CD14-positive monocyte (primary cell): ENCODE measurements around the gene PANK4. TPM values are rescaled to one million over a fixed set of nuclear protein-coding genes. Genes with fewer than 3 reads are reported as not detected.
"Not testable (repeated sequence)": the region's sequence is repeated elsewhere in the genome, so short reads cannot be mapped to it uniquely, and the experiment has no call there.

Source experiments
- DNase-seq, 3 donors: peaks; one replicate each; pipeline ENCODE4 v3.0.0-alpha.2; 2011 to 2022
- H2AFZ ChIP-seq: 2 replicates; pipeline ENCODE4 v1.6.0; 2012; ENCODE audit warnings: mild to moderate bottlenecking, low read depth, low read length, inconsistent platforms; ENCODE audit not compliant: insufficient read depth, poor library complexity, severe bottlenecking
- H3K27ac ChIP-seq, 2 donors: 1 replicate in 1 of 2; 2 replicates in 1 of 2; pipeline ENCODE4 v1.5.1; 2012 to 2013; ENCODE audit warnings: low read length in 2 of 2, control low read depth in 1 of 2, inconsistent platforms in 1 of 2, low read depth in 1 of 2, mild to moderate bottlenecking in 1 of 2
- H3K27me3 ChIP-seq, 2 donors: one replicate each; pipeline versions ENCODE4 v1.6.0 to v1.6.1; 2011 to 2013; ENCODE audit warnings: low read length in 2 of 2; ENCODE audit not compliant: control insufficient read depth in 2 of 2, insufficient read depth in 2 of 2
- H3K36me3 ChIP-seq, 2 donors: replicated peaks in 1 of 2; 1 replicate in 1 of 2; 2 replicates in 1 of 2; pipeline versions ENCODE4 v1.5.1 to v1.6.1; 2012 to 2013; ENCODE audit warnings: low read length in 2 of 2, control low read depth in 1 of 2, inconsistent platforms in 1 of 2, mild to moderate bottlenecking in 1 of 2; ENCODE audit not compliant: insufficient read depth in 2 of 2, control insufficient read depth in 1 of 2
- H3K4me1 ChIP-seq, 2 donors: 1 replicate in 1 of 2; 2 replicates in 1 of 2; pipeline versions ENCODE4 v1.5.1 to v1.6.1; 2012 to 2013; ENCODE audit warnings: low read length in 2 of 2, control low read depth in 1 of 2, inconsistent platforms in 1 of 2, mild to moderate bottlenecking in 1 of 2, moderate library complexity in 1 of 2; ENCODE audit not compliant: insufficient read depth in 2 of 2, control insufficient read depth in 1 of 2
- H3K4me2 ChIP-seq: replicated peaks from 2 replicates; pipeline ENCODE3; 2012; ENCODE audit warnings: low read length, moderate library complexity, mild to moderate bottlenecking; ENCODE audit not compliant: poor library complexity, severe bottlenecking; ENCODE audit errors: extremely low read depth
- H3K4me3 ChIP-seq, 3 experiments: fragments of 200-600 bp in 1 of 3; sonication (generic) in 1 of 3; replicated peaks in 1 of 3; 1 replicate in 2 of 3; 2 replicates in 1 of 3; pipeline ENCODE4 v1.5.1; 2011 to 2013; ENCODE audit warnings: low read length in 3 of 3, mild to moderate bottlenecking in 3 of 3, control low read depth in 2 of 3, low read depth in 2 of 3, inconsistent platforms in 1 of 3, moderate library complexity in 1 of 3
- H3K79me2 ChIP-seq: 2 replicates; pipeline ENCODE4 v1.6.0; 2012; ENCODE audit warnings: mild to moderate bottlenecking, control low read depth, inconsistent platforms, low read length, moderate library complexity; ENCODE audit not compliant: insufficient read depth
- H3K9ac ChIP-seq: 2 replicates; pipeline ENCODE4 v1.6.0; 2017; ENCODE audit warnings: low read length, mild to moderate bottlenecking; ENCODE audit not compliant: insufficient read depth, poor library complexity, severe bottlenecking
- H3K9me3 ChIP-seq, 2 donors: replicated peaks in 1 of 2; 1 replicate in 1 of 2; 2 replicates in 1 of 2; pipeline versions ENCODE4 v1.5.1 to v1.6.1; 2012 to 2013; ENCODE audit warnings: low read length in 2 of 2, control low read depth in 1 of 2; ENCODE audit not compliant: control insufficient read depth in 1 of 2, insufficient read depth in 1 of 2
- H4K20me1 ChIP-seq: 2 replicates; pipeline ENCODE4 v1.6.0; 2012; ENCODE audit warnings: mild to moderate bottlenecking, low read length, control low read depth, moderate library complexity; ENCODE audit not compliant: insufficient read depth
- H3K27ac Mint-ChIP-seq, 7 donors: one replicate each; pipeline ENCODE4 v1.8.0; 2020; ENCODE audit warnings: mild to moderate bottlenecking in 7 of 7, mixed read lengths in 7 of 7, moderate library complexity in 6 of 7, inconsistent platforms in 2 of 7
- H3K27me3 Mint-ChIP-seq, 3 donors: one replicate each; pipeline ENCODE4 v1.8.0; 2021 to 2022; ENCODE audit warnings: low read depth in 3 of 3, mild to moderate bottlenecking in 3 of 3, mixed read lengths in 3 of 3, moderate library complexity in 3 of 3, inconsistent platforms in 1 of 3
- H3K36me3 Mint-ChIP-seq, 2 donors: one replicate each; pipeline ENCODE4 v1.8.0; 2020; ENCODE audit warnings: mixed read lengths in 2 of 2, inconsistent platforms in 1 of 2, mild to moderate bottlenecking in 1 of 2
- H3K4me1 Mint-ChIP-seq: one replicate; pipeline ENCODE4 v1.8.0; 2020; ENCODE audit warnings: mild to moderate bottlenecking, mixed read lengths
- H3K4me3 Mint-ChIP-seq, 2 donors: one replicate each; pipeline ENCODE4 v1.8.0; 2020; ENCODE audit warnings: mild to moderate bottlenecking in 2 of 2, mixed read lengths in 2 of 2, moderate library complexity in 1 of 2
- H3K9me3 Mint-ChIP-seq, 7 donors: one replicate each; pipeline ENCODE4 v1.8.0; 2020 to 2022; ENCODE audit warnings: mixed read lengths in 7 of 7, mild to moderate bottlenecking in 6 of 7, moderate library complexity in 6 of 7, inconsistent platforms in 2 of 7
- CTCF ChIP-seq: fragments of 200-600 bp; IDR thresholded peaks from one replicate; pipeline ENCODE4 v1.8.0; 2022; ENCODE audit warnings: antibody characterized with exemption, mild to moderate bottlenecking
- WGBS: methylation state at CpG from one replicate; pipeline ENCODE4 v1.1.5; 2013; ENCODE audit warnings: missing lambda C conversion rate; ENCODE audit not compliant: insufficient coverage; 5-methylcytosine and 5-hydroxymethylcytosine counted together
- intact Hi-C, 2 donors: fragments of 100-400 bp; cut with micrococcal nuclease; formaldehyde crosslinking; loops; one replicate each; pipeline versions ENCODE4 v1.15.0 to v1.15.1; 2023
- polyA plus RNA-seq, 3 donors: library from polyadenylated mRNA; depleted of rRNA in 1 of 3; unstranded in 2 of 3; stranded (reverse) in 1 of 3; fragments of 300-500 nt in 2 of 3; fragments of >200 nt in 1 of 3; fragmentation: Illumina TruSeq in 2 of 3; gene quantifications; 1 replicate in 2 of 3; 2 replicates in 1 of 3; pipeline ENCODE4 v1.2.3, GENCODE V29; 2012 to 2021

The PANK4 gene
- polyA plus RNA-seq, 3 donors: 11.9 to 30.2 (median 13.7) TPM

- Mint-ChIP-seq H3K9me3 (peaks cover 0 to 3% (median 0%) of the 10 kb centered on the region in 7 donors), H3K4me1 (peaks cover 36% of the 10 kb centered on the region), H3K4me3 (no peak overlapping the region), H3K27ac (no peak overlapping the region), H3K27me3 (peaks cover 9 to 13% (median 11%) of the 10 kb centered on the region in 3 donors), H3K36me3 (peaks cover 0 to 1% of the 10 kb centered on the region in 2 donors)
- H3K36me3 ChIP-seq: no peaks in the 10 kb centered on the region
- WGBS: 97% methylated on average over 17 of the region's 26 CpGs
- H3K9me3 ChIP-seq: no peaks in the 10 kb centered on the region
- DNase-seq: no peak
- no peak overlapping the region for H3K4me3 ChIP-seq
- H3K27ac ChIP-seq: no peak overlapping the region
- no peak overlapping the region for H2AFZ ChIP-seq
- intact Hi-C loops: no loop called here
- H3K27me3 ChIP-seq: no peaks in the 10 kb centered on the region
- TF ChIP-seq CTCF: no peak
- peaks cover 20% of the 10 kb centered on the region for H3K79me2 ChIP-seq
- no peak overlapping the region for H3K9ac ChIP-seq
- H3K4me1 ChIP-seq: peaks cover 54 to 58% of the 10 kb centered on the region in 2 donors
- peaks cover 3% of the 10 kb centered on the region for H4K20me1 ChIP-seq
- H3K4me2 ChIP-seq: no peak overlapping the region
Measured at GRCh38 chr1:2552189-2552588, 25.8 kb upstream of the PANK4 start.

- intact Hi-C loops, H4K20me1 ChIP-seq, H3K27ac Mint-ChIP-seq, H3K4me2 ChIP-seq, H2AFZ ChIP-seq, H3K9me3 ChIP-seq, H3K27ac ChIP-seq, H3K27me3 ChIP-seq, H3K4me3 ChIP-seq, H3K9me3 Mint-ChIP-seq, H3K9ac ChIP-seq, H3K36me3 ChIP-seq, H3K36me3 Mint-ChIP-seq, DNase-seq, H3K4me3 Mint-ChIP-seq: not testable (repeated sequence)
- H3K79me2 ChIP-seq: peaks cover 14% of the 10 kb centered on the region
- H3K4me1 Mint-ChIP-seq: peaks cover 38% of the 10 kb centered on the region
- H3K4me1 ChIP-seq: peaks cover 52 to 58% of the 10 kb centered on the region in 2 donors
- 92% methylated on average over 6 of the region's 9 CpGs for WGBS
- peaks cover 9 to 13% (median 11%) of the 10 kb centered on the region in 3 donors for H3K27me3 Mint-ChIP-seq
Measured at GRCh38 chr1:2551544-2551943, 25.1 kb upstream of the PANK4 start.

- H3K4me3 Mint-ChIP-seq, H3K36me3 ChIP-seq, H3K79me2 ChIP-seq, DNase-seq, H3K9me3 ChIP-seq, H3K4me3 ChIP-seq, H2AFZ ChIP-seq, H3K27me3 ChIP-seq, intact Hi-C loops, H3K36me3 Mint-ChIP-seq, H3K9me3 Mint-ChIP-seq, H3K9ac ChIP-seq, H3K4me2 ChIP-seq: not testable (repeated sequence)
- Mint-ChIP-seq H3K27ac (peak overlapping the region in 6 of 7 donors; percentile 45 to 97 (median 82)), H3K4me1 (peaks cover 36% of the 10 kb centered on the region), H3K27me3 (peaks cover 9 to 13% (median 11%) of the 10 kb centered on the region in 3 donors)
- H3K27ac ChIP-seq: peak overlapping the region; percentile 99 to 100
- peaks cover 52 to 62% of the 10 kb centered on the region in 2 donors for H3K4me1 ChIP-seq
- 55% methylated on average over 4 of the region's 12 CpGs for WGBS
- H4K20me1 ChIP-seq: peaks cover 11% of the 10 kb centered on the region
Measured at GRCh38 chr1:2550309-2550861, 24.0 kb upstream of the PANK4 start.
